ENCODE results near the gene NTSR1. TPM values are rescaled to one million over a fixed set of nuclear protein-coding genes. Genes with fewer than 3 reads are reported as not detected.

The NTSR1 gene
- total RNA-seq, 4 donors from 2014 or later: 0.67 TPM; not detected in 3

DNA sequence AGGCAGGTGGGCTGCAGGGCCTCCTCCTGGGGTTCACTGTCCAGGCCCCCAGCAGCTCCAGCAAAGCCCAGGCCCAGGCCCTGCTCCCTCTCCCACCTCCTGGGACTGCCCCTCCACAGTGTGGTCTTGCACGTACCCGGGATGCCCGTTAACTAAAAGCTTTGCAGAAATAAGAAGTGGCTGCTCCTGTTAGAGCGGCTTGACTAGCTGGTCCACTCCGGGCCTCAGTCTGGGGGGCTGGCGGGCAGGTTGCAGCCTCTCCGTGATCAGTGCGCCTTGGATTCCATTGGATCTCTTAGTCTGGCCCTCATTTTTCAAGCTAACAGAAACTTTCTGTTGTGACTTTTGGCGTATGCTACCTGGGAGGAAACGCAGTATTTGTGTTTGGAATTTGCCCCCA is 39.4 kb upstream of the NTSR1 start:
- WGBS, 2 donors: 84 to 87% methylated on average over 7 to 10 of the region's 10 CpGs
- H3K9me3 ChIP-seq: no peaks in the 10 kb centered on the region
- no peak for TF ChIP-seq POLR2A (IDR thresholded peaks at IDR 0.05)
- TF ChIP-seq, protein P1, sequence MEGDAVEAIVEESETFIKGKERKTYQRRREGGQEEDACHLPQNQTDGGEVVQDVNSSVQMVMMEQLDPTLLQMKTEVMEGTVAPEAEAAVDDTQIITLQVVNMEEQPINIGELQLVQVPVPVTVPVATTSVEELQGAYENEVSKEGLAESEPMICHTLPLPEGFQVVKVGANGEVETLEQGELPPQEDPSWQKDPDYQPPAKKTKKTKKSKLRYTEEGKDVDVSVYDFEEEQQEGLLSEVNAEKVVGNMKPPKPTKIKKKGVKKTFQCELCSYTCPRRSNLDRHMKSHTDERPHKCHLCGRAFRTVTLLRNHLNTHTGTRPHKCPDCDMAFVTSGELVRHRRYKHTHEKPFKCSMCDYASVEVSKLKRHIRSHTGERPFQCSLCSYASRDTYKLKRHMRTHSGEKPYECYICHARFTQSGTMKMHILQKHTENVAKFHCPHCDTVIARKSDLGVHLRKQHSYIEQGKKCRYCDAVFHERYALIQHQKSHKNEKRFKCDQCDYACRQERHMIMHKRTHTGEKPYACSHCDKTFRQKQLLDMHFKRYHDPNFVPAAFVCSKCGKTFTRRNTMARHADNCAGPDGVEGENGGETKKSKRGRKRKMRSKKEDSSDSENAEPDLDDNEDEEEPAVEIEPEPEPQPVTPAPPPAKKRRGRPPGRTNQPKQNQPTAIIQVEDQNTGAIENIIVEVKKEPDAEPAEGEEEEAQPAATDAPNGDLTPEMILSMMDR (IDR thresholded peaks at IDR 0.05): no peak
- no peaks in the 10 kb centered on the region for H3K36me3 ChIP-seq
- no peak for DNase-seq
- H3K4me3 ChIP-seq (replicated peaks in 1 of 3): no peak overlapping the region
- no peaks in the 10 kb centered on the region for H3K27me3 ChIP-seq
- no peak overlapping the region for H3K27ac ChIP-seq
- H3K4me1 ChIP-seq: no peaks in the 10 kb centered on the region
- intact Hi-C loops (cut with DNase I): loop anchor here (5.0 kb wide), 1 partner anchor 138 kb away; no protein-coding TSS in a partner anchor

DNA sequence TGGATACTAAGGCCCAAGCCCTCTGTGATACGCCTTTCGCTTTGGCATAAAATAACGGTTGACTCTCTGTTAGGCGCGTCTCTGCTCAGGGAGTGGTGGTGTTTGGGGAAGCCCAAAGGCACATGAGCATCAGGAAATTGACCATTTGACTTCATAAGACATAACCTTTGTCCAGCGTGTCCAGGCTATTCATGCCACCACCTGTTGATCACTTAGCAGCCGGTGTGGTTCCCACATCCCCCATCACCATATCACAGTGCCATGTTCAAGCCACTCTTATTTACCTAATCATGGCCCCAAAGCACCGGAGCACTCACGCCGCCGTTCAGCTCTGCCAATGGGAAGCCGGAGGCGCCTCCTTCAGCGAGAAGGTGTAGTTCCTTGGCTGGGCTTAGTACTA is 38.5 kb upstream of the NTSR1 start:
- TF ChIP-seq, protein P1 (IDR thresholded peaks at IDR 0.05): no peak
- TF ChIP-seq POLR2A (IDR thresholded peaks at IDR 0.05): no peak
- Histone ChIP-seq H3K36me3 (no peaks in the 10 kb centered on the region), H3K9me3 (no peaks in the 10 kb centered on the region), H3K4me3 (replicated peaks in 1 of 3) (no peak overlapping the region), H3K27ac (no peak overlapping the region), H3K27me3 (no peaks in the 10 kb centered on the region), H3K4me1 (no peaks in the 10 kb centered on the region)
- no peak for DNase-seq
- intact Hi-C loops (cut with DNase I): loop anchor here (2.0 kb wide), 1 partner anchor 123 kb away; no protein-coding TSS in a partner anchor
- 89 to 95% methylated on average over 14 of the region's 14 CpGs for WGBS, 2 donors

DNA sequence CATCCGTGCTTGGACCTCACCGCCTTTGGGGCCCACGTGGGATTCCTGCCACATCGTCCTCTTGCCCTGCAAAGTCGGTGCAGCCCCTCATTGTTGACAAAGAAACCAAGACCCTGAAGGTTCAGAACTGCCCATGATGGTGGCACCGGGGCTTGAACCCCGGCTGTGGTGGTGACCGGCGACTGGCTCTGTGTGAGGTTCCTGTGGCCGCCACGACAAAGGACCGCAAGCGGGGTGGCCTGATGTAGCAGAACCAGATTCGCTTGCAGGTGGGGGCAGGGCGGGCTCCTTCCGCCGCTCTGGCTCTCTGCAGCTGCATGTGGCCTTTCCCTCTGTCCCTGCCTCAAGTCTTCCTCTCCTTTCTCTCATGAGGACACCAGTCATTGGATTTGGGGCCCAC is 37.6 kb upstream of the NTSR1 start:
- no peak for TF ChIP-seq POLR2A (IDR thresholded peaks at IDR 0.05)
- TF ChIP-seq, protein P1 (IDR thresholded peaks at IDR 0.05): no peak
- Histone ChIP-seq H3K27ac (no peak overlapping the region), H3K4me3 (replicated peaks in 1 of 3) (no peak overlapping the region), H3K9me3 (no peaks in the 10 kb centered on the region), H3K36me3 (no peaks in the 10 kb centered on the region), H3K27me3 (no peaks in the 10 kb centered on the region), H3K4me1 (no peaks in the 10 kb centered on the region)
- DNase-seq: no peak
- intact Hi-C loops (cut with DNase I): loop anchor here (2.0 kb wide), 1 partner anchor 122 kb away; no protein-coding TSS in a partner anchor
- 87 to 89% methylated on average over 16 to 17 of the region's 17 CpGs for WGBS, 2 donors

DNA sequence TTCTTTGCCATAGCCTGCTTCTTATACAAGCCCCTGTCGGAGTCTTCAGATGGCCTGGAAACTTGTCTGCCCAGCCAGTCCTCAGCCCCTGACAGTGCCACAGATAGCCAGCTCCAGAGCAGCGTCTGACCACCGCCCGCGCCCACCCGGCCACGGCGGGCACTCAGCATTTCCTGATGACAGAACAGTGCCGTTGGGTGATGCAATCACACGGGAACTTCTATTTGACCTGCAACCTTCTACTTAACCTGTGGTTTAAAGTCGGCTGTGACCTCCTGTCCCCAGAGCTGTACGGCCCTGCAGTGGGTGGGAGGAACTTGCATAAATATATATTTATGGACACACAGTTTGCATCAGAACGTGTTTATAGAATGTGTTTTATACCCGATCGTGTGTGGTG is 36.9 kb upstream of the NTSR1 start:
- intact Hi-C loops (cut with DNase I): loop anchor here (2.0 kb wide), 1 partner anchor 121 kb away; no protein-coding TSS in a partner anchor
- 82 to 88% methylated on average over 15 of the region's 15 CpGs for WGBS, 2 donors

DNA sequence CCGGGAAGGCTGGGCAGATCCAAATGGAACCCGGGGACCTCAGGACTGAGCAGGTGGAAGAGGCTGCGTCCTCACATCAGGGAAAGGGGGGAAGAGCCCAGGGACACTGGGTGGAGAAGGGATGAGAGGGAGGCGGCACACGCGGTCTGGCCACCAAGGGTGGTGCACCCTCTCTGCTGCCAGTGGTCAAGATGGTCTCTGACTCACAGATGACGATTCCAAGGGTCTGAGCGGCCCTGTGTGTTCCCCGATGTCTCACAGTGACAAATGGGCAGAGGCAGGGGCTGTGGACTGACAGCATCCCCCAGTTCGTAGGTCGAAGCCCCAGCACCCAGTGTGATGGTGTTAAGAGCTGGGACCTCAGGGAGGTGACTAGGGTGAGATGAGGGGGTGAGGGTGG is 34.3 kb upstream of the NTSR1 start:
- Histone ChIP-seq H3K27me3 (no peaks in the 10 kb centered on the region), H3K9me3 (no peaks in the 10 kb centered on the region), H3K4me3 (replicated peaks in 1 of 3) (no peak overlapping the region), H3K27ac (no peak overlapping the region), H3K4me1 (no peaks in the 10 kb centered on the region), H3K36me3 (no peaks in the 10 kb centered on the region)
- WGBS, 2 donors: 84 to 91% methylated on average over 11 of the region's 11 CpGs
- DNase-seq: no peak
- no peak for TF ChIP-seq POLR2A (IDR thresholded peaks at IDR 0.05)
- TF ChIP-seq, protein P1 (IDR thresholded peaks at IDR 0.05): no peak
- intact Hi-C loops (cut with DNase I): no loop called here

More for the DNA sequence above, 36.9 kb upstream of the NTSR1 start:
- Histone ChIP-seq H3K4me3 (replicated peaks in 1 of 3) (no peak overlapping the region), H3K9me3 (no peaks in the 10 kb centered on the region), H3K4me1 (no peaks in the 10 kb centered on the region), H3K27ac (no peak overlapping the region), H3K36me3 (no peaks in the 10 kb centered on the region), H3K27me3 (no peaks in the 10 kb centered on the region)
- DNase-seq: no peak
- TF ChIP-seq POLR2A (IDR thresholded peaks at IDR 0.05): no peak
- TF ChIP-seq, protein P1 (IDR thresholded peaks at IDR 0.05): no peak
